ENCODE results near the gene ZDHHC3. TPM values are rescaled to one million over a fixed set of nuclear protein-coding genes. Genes with fewer than 3 reads are reported as not detected.
A peak's percentile ranks its signal among the peaks of the same experiment; 100 is the strongest.
"Not testable (repeated sequence)": the region's sequence is repeated elsewhere in the genome, so short reads cannot be mapped to it uniquely, and the experiment has no call there.

ZDHHC3 gene
- total RNA-seq, 1 experiment from 2014 or later, result 49.5 TPM

GRCh38 chr3:44988073-44988472 is 12.1 kb upstream of the ZDHHC3 start:
- H3K27ac ChIP-seq (ENCODE audit: low read length), result no peak overlapping the region
- no peak overlapping the region for H3K4me3 ChIP-seq (ENCODE audit: low read depth in 2 of 2, low read length in 2 of 2)
- intact Hi-C loops (cut with micrococcal nuclease; ENCODE audit: unreplicated experiment) (no loop called here), in situ Hi-C loops (cut with HindIII; ENCODE audit: low pct_unique_long_range_greater_than_20kb, low sequenced_read_pairs) (no loop called here)
- H3K9me3 ChIP-seq (ENCODE audit: control insufficient read depth, insufficient read depth, low read depth, low read length), result no peaks in the 10 kb centered on the region
- no peaks in the 10 kb centered on the region for H3K4me1 ChIP-seq (ENCODE audit: control insufficient read depth, insufficient read depth, low read length)
- DNase-seq (ENCODE audit: low read depth, low spot score) (no peak), ATAC-seq (no peak)
- TF ChIP-seq SIN3A (IDR thresholded peaks at IDR 0.05; ENCODE audit: borderline replicate concordance, insufficient read depth, low read depth, low read length) (no peak), CTCF (IDR thresholded peaks at IDR 0.05) (peak; percentile 45)
- POLR2A ChIA-PET, result no interaction called here
- BruUV-seq (replicated peaks), result no TSS peak
- no peaks in the 10 kb centered on the region for H3K27me3 ChIP-seq (ENCODE audit: control insufficient read depth, insufficient read depth, low read length)
- CTCF ChIA-PET, result no interaction called here
- no peaks in the 10 kb centered on the region; the same call in 1 of the 2 replicates for H3K36me3 ChIP-seq (ENCODE audit: control insufficient read depth, insufficient read depth, low read length)

GRCh38 chr3:44987332-44987731 is 11.4 kb upstream of the ZDHHC3 start:
- Histone ChIP-seq H3K4me1 (ENCODE audit: control insufficient read depth, insufficient read depth, low read length) (no peaks in the 10 kb centered on the region), H3K36me3 (ENCODE audit: control insufficient read depth, insufficient read depth, low read length) (no peaks in the 10 kb centered on the region; the same call in 1 of the 2 replicates), H3K9me3 (ENCODE audit: control insufficient read depth, insufficient read depth, low read depth, low read length) (no peaks in the 10 kb centered on the region), H3K4me3 (ENCODE audit: low read depth in 2 of 2, low read length in 2 of 2) (no peak overlapping the region), H3K27me3 (ENCODE audit: control insufficient read depth, insufficient read depth, low read length) (no peaks in the 10 kb centered on the region), H3K27ac (ENCODE audit: low read length) (no peak overlapping the region)
- DNase-seq (ENCODE audit: low read depth, low spot score) (no peak), ATAC-seq (no peak)
- in situ Hi-C loops (cut with HindIII; ENCODE audit: low pct_unique_long_range_greater_than_20kb, low sequenced_read_pairs), result no loop called here
- TF ChIP-seq TCF7L2 (IDR thresholded peaks at IDR 0.05; ENCODE audit: low read depth, low read length) (no peak), REST (IDR thresholded peaks at IDR 0.05; ENCODE audit: insufficient read depth in 1 of 2, low read depth in 2 of 2, low read length in 1 of 2) (no peak), SIN3A (IDR thresholded peaks at IDR 0.05; ENCODE audit: borderline replicate concordance, insufficient read depth, low read depth, low read length) (no peak), POLR2AphosphoS5 (IDR thresholded peaks at IDR 0.05; ENCODE audit: low read depth, low read length) (no peak), CTCF (IDR thresholded peaks at IDR 0.05) (no peak)
- intact Hi-C loops (cut with micrococcal nuclease; ENCODE audit: unreplicated experiment), result no loop called here
- ChIA-PET POLR2A (no interaction called here), CTCF (no interaction called here)
- BruUV-seq (replicated peaks), result TSS peak; percentile 29

- CTCF ChIA-PET; H3K4me3 ChIP-seq (ENCODE audit: low read depth in 2 of 2, low read length in 2 of 2); H3K9me3 ChIP-seq (ENCODE audit: control insufficient read depth, insufficient read depth, low read depth, low read length); in situ Hi-C loops (cut with HindIII; ENCODE audit: low pct_unique_long_range_greater_than_20kb, low sequenced_read_pairs); H3K27me3 ChIP-seq (ENCODE audit: control insufficient read depth, insufficient read depth, low read length); BruUV-seq (replicated peaks); H3K27ac ChIP-seq (ENCODE audit: low read length); H3K36me3 ChIP-seq (ENCODE audit: control insufficient read depth, insufficient read depth, low read length); ATAC-seq; intact Hi-C loops (cut with micrococcal nuclease; ENCODE audit: unreplicated experiment); H3K4me1 ChIP-seq (ENCODE audit: control insufficient read depth, insufficient read depth, low read length); DNase-seq (ENCODE audit: low read depth, low spot score): not testable (repeated sequence)
- POLR2A ChIA-PET, result interaction anchor here (0.6 kb wide), 1 partner anchor 11 kb away, joined by 13 read pairs; the partner anchor contains the start of genes EXOSC7 and ZDHHC3
Observed at GRCh38 chr3:44986330-44986729, 10.4 kb upstream of the ZDHHC3 start.
